Measurements from ENCODE around the gene FHOD3. TPM values are rescaled to one million over a fixed set of nuclear protein-coding genes. Genes with fewer than 3 reads are reported as not detected.

Gene FHOD3
- total and polyA plus RNA-seq, 7 donors, result 5.4 to 98.2 (median 20.2) TPM

DNA sequence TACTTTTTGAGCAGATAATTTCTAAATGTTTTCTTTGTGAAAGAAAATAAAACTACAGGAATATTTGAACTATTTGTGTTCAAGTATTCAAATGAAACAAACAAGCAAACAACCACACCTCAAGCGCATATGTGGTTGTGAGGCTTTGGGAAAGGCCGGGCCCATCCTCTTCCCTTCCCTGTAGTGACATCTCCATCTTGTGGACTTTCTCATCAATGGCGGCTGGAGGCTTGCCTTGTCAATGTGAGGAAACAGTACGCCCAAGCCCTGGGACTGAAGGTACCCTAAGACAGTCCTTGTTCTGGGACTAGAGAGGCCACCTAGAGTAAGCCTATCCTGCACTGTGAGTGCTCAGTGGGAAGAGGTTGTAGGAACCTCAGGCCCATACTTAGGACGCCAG lies 364.5 kb downstream of the FHOD3 start:
- Histone ChIP-seq H3K27me3 (ENCODE audit: insufficient read depth in 3 of 3, low read length in 2 of 3) (no peaks in the 10 kb centered on the region), H3K4me1 (peaks cover 19% of the 10 kb centered on the region), H3K4me3 (no peak overlapping the region), H3K9me3 (no peaks in the 10 kb centered on the region), H3K27ac (peak overlapping the region; percentile 72), H3K36me3 (ENCODE audit: insufficient read depth in 1 of 2, low read depth in 1 of 2) (peaks cover 0 to 4% of the 10 kb centered on the region in 2 donors)
- ATAC-seq, result no peak
- intact Hi-C loops (cut with DNase I), result no loop called here
- TF ChIP-seq, protein P1, sequence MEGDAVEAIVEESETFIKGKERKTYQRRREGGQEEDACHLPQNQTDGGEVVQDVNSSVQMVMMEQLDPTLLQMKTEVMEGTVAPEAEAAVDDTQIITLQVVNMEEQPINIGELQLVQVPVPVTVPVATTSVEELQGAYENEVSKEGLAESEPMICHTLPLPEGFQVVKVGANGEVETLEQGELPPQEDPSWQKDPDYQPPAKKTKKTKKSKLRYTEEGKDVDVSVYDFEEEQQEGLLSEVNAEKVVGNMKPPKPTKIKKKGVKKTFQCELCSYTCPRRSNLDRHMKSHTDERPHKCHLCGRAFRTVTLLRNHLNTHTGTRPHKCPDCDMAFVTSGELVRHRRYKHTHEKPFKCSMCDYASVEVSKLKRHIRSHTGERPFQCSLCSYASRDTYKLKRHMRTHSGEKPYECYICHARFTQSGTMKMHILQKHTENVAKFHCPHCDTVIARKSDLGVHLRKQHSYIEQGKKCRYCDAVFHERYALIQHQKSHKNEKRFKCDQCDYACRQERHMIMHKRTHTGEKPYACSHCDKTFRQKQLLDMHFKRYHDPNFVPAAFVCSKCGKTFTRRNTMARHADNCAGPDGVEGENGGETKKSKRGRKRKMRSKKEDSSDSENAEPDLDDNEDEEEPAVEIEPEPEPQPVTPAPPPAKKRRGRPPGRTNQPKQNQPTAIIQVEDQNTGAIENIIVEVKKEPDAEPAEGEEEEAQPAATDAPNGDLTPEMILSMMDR (IDR thresholded peaks at IDR 0.05), result no peak
- WGBS, 3 donors, result 77 to 88% (median 84%) methylated on average over 5 of the region's 5 CpGs
- DNase-seq, result no peak

DNA sequence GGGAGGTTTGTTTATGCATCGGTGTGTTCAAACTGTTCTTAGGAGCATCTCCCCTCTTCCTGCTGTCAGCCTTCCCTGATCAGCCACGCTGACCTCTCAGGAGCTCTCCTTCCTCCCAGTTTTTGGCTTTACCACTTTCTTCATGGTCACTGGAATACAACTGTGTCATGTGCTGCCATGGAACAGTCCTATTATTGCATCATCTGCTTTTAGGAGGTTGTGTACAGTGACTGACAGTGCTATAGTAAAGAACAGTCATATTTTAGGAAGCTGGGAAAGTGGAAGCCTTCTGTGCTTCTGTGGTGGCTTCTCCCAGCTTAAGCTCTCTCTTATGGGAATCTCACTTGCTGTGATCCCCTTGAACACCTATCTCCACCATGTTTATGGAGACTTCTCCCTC lies 365.8 kb downstream of the FHOD3 start:
- intact Hi-C loops (cut with DNase I), result no loop called here
- TF ChIP-seq, protein P1 (IDR thresholded peaks at IDR 0.05), result no peak
- Histone ChIP-seq H3K4me3 (no peak overlapping the region), H3K4me1 (peaks cover 19% of the 10 kb centered on the region), H3K9me3 (no peaks in the 10 kb centered on the region), H3K36me3 (ENCODE audit: insufficient read depth in 1 of 2, low read depth in 1 of 2) (peaks cover 0 to 4% of the 10 kb centered on the region in 2 donors), H3K27ac (peak overlapping the region; percentile 72), H3K27me3 (ENCODE audit: insufficient read depth in 3 of 3, low read length in 2 of 3) (no peaks in the 10 kb centered on the region)
- DNase-seq (no peak), ATAC-seq (peak in 2 of 4 donors; percentile 34 to 37)
- 76 to 86% (median 78%) methylated on average over 2 of the region's 2 CpGs for WGBS, 3 donors

DNA sequence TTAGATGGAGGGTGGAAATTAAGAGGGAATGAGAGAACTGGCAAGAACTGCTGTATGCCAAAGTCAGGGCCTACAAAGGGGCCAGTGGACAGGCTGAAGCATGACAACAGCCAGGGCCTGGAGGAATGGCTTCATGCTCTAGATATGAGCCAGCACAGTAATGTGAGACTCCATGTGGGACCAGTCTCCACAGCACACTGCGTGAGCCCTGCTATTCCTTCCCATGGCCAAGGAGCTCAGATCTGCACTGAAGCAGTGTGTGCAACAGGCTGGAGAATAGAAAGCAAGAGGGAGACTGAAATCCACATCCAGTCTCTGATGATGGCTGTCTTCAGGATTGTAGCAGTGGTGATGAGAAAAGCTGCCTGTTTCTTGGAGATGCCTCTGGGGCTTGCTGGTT lies 368.4 kb downstream of the FHOD3 start:
- no peak overlapping the region for H3K4me3 ChIP-seq
- 13 to 55% (median 20%) methylated on average over 1 of the region's 1 CpG for WGBS, 3 donors
- intact Hi-C loops (cut with DNase I), result no loop called here
- DNase-seq, result peak in 1 of 2 donors; percentile 55
- no peaks in the 10 kb centered on the region for H3K27me3 ChIP-seq (ENCODE audit: insufficient read depth in 3 of 3, low read length in 2 of 3)
- TF ChIP-seq, protein P1 (IDR thresholded peaks at IDR 0.05), result no peak
- H3K36me3 ChIP-seq (ENCODE audit: insufficient read depth in 1 of 2, low read depth in 1 of 2), result no peaks in the 10 kb centered on the region
- H3K27ac ChIP-seq, result peak overlapping the region; percentile 68
- no peaks in the 10 kb centered on the region for H3K9me3 ChIP-seq
- ATAC-seq, result peak; percentile 70 to 85 (median 82)
- peaks cover 19% of the 10 kb centered on the region for H3K4me1 ChIP-seq

DNA sequence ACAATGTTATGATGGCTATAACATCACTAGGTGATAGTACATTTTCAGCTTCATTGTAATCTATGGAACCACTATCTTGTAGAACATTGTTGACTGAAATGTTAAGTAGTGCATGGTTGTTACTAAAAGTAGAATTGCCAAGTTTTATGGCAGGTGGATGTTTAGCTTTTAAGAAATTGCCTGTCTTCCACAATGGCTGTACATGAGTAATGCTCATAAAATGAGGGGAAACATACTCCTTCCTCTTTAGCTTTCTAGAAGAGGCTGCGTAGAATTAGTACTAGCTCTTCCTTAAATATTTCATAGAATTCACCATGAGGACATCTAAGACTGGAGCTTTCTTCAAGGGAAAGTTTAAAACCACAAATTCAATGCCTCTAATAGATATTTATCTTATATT lies 370.3 kb downstream of the FHOD3 start:
- TF ChIP-seq, protein P1 (IDR thresholded peaks at IDR 0.05), result no peak
- no peak for ATAC-seq
- intact Hi-C loops (cut with DNase I), result no loop called here
- H3K36me3 ChIP-seq (ENCODE audit: insufficient read depth in 1 of 2, low read depth in 1 of 2), result no peaks in the 10 kb centered on the region
- peaks cover 25% of the 10 kb centered on the region for H3K4me1 ChIP-seq
- no peak overlapping the region for H3K4me3 ChIP-seq
- H3K9me3 ChIP-seq, result no peaks in the 10 kb centered on the region
- WGBS, 3 donors, result 88 to 93% (median 91%) methylated on average over 1 of the region's 1 CpG
- no peaks in the 10 kb centered on the region for H3K27me3 ChIP-seq (ENCODE audit: insufficient read depth in 3 of 3, low read length in 2 of 3)
- DNase-seq, result no peak
- peak overlapping the region; percentile 12 for H3K27ac ChIP-seq

DNA sequence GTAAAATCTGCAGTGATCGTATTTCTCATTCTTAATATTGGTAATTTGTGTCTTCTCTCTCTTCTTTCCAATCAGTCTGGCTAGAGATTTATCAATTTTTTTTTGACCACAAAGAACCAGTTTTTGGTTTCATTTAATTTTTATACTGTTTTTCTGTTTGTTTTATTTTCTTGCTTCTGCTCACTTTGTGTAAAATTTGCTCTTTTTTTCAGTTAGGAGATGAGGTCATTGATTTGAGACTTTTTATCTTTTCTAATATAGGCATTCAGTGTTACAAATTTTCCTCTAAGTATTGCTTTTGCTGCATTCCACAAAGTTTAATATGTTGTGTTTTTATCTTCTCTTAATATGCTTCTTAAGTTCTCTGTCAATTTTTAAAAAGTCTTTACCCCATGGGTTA lies 370.8 kb downstream of the FHOD3 start:
- Histone ChIP-seq H3K4me3 (no peak overlapping the region), H3K36me3 (ENCODE audit: insufficient read depth in 1 of 2, low read depth in 1 of 2) (no peaks in the 10 kb centered on the region), H3K9me3 (no peaks in the 10 kb centered on the region), H3K27me3 (ENCODE audit: insufficient read depth in 3 of 3, low read length in 2 of 3) (no peaks in the 10 kb centered on the region), H3K4me1 (peaks cover 25% of the 10 kb centered on the region), H3K27ac (peak overlapping the region; percentile 12)
- ATAC-seq (no peak), DNase-seq (no peak)
- TF ChIP-seq, protein P1 (IDR thresholded peaks at IDR 0.05), result no peak
- intact Hi-C loops (cut with DNase I), result no loop called here
- WGBS, 3 donors, result 86 to 94% (median 92%) methylated on average over 1 of the region's 1 CpG
